ENCODE measurements around the gene KIF1B.
"Not testable (repeated sequence)": the region's sequence is repeated elsewhere in the genome, so short reads cannot be mapped to it uniquely, and the experiment has no call there.

KIF1B gene

DNA sequence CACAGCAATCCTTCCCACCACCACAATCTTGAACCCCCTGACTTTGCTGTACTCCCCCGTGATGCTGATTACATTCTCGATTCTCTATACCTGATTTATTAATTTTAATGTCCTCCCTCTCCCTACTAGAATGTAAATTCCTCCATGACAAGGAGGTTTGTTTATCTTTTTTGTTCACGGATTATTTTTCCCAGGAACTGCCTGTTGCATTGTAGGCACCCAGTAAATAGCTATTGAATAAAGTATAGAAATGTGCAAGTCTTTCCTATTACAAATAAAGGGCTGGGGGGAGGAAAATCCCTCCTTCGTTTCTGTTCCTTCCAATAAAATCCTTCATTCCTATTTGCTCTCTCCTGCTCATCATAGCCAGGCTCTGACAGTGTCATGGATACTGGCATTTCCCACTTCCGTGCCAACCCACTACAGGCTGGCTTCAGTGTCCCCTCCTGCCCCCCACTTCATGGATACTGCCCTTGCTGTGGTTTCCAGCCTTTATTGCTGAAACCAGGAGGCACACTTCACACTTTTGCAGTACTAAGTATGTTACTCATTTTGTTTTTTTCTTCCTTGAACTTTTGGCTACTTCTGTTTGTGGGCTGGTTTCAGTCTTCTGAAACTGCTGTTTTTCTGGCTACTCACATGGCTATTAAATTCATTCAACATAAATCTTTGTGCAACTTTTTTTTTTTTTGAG lies 7.5 kb downstream of the KIF1B start:
- peak overlapping the region; percentile 38 for H3K4me3 ChIP-seq (ENCODE audit: low read length)
- no peaks in the 10 kb centered on the region for H3K9me3 ChIP-seq (ENCODE audit: control insufficient read depth, low read length)
- no peaks in the 10 kb centered on the region for H3K27me3 ChIP-seq (replicated peaks; ENCODE audit: control insufficient read depth, insufficient read depth, low read length)
- H3K4me1 ChIP-seq (ENCODE audit: control insufficient read depth, insufficient read depth, low read length) = peaks cover 48% of the 10 kb centered on the region
- H3K36me3 ChIP-seq (ENCODE audit: control insufficient read depth, insufficient read depth, low read length, severe bottlenecking) = no peaks in the 10 kb centered on the region
- H3K9ac ChIP-seq (ENCODE audit: low read length) = peak overlapping the region; percentile 2
- DNase-seq (ENCODE audit: low read depth) = peak; percentile 11

DNA sequence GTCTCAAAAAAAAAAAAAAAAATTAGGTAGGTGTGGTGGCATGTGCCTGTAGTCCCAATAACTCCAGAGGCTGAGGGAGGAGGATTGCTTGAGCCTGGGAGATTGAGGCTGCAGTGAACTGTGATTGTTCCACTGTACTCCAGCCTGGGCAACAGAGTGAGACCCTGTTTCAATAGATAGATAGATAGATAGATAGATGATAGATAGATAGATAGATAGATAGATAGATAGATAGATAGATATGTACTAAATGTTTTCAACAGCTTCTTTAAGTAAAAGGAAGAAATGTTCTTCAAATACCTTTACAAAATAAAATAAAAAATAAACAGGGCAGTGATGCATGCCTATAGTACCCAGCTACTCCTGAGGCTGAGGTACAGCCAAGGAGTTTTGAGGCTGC lies 9.8 kb downstream of the KIF1B start:
- peaks cover 36% of the 10 kb centered on the region for H3K4me1 ChIP-seq (ENCODE audit: control insufficient read depth, insufficient read depth, low read length)
- no peaks in the 10 kb centered on the region for H3K27me3 ChIP-seq (replicated peaks; ENCODE audit: control insufficient read depth, insufficient read depth, low read length)
- DNase-seq (ENCODE audit: low read depth) = no peak
- H3K9ac ChIP-seq (ENCODE audit: low read length) = no peak overlapping the region
- H3K36me3 ChIP-seq (ENCODE audit: control insufficient read depth, insufficient read depth, low read length, severe bottlenecking) = no peaks in the 10 kb centered on the region
- no peaks in the 10 kb centered on the region for H3K9me3 ChIP-seq (ENCODE audit: control insufficient read depth, low read length)
- no peak overlapping the region for H3K4me3 ChIP-seq (ENCODE audit: low read length)

- H3K9me3 ChIP-seq (ENCODE audit: control insufficient read depth, low read length); H3K36me3 ChIP-seq (ENCODE audit: control insufficient read depth, insufficient read depth, low read length, severe bottlenecking); H3K4me3 ChIP-seq (ENCODE audit: low read length); H3K27me3 ChIP-seq (replicated peaks; ENCODE audit: control insufficient read depth, insufficient read depth, low read length); DNase-seq (ENCODE audit: low read depth); H3K9ac ChIP-seq (ENCODE audit: low read length): not testable (repeated sequence)
- peaks cover 36% of the 10 kb centered on the region for H3K4me1 ChIP-seq (ENCODE audit: control insufficient read depth, insufficient read depth, low read length)
Observed at GRCh38 chr1:10220657-10221056, 10.3 kb downstream of the KIF1B start.

DNA sequence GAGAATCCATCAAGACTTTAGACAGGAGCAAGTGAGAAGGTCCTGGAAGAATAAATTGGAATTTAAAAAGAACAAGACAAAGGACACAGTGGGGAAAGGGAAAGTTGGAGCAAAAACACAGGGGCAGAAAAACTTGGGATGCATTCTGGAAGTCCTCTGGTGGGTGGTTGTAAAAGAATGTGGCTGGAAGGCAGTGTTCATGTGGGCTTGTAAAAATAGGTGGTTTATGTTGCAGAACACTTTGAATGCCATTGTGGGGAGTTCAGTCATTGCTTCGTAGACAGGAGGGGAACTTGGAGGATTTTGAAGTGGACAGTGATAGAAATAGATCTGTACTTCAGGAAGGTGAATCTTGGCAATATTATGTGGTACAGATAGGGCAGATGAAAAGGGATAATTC lies 15.2 kb downstream of the KIF1B start:
- H3K4me1 ChIP-seq (ENCODE audit: control insufficient read depth, insufficient read depth, low read length) = peaks cover 11% of the 10 kb centered on the region
- no peak overlapping the region for H3K9ac ChIP-seq (ENCODE audit: low read length)
- H3K36me3 ChIP-seq (ENCODE audit: control insufficient read depth, insufficient read depth, low read length, severe bottlenecking) = no peaks in the 10 kb centered on the region
- no peaks in the 10 kb centered on the region for H3K27me3 ChIP-seq (replicated peaks; ENCODE audit: control insufficient read depth, insufficient read depth, low read length)
- no peak overlapping the region for H3K4me3 ChIP-seq (ENCODE audit: low read length)
- peak; percentile 18 for DNase-seq (ENCODE audit: low read depth)
- no peaks in the 10 kb centered on the region for H3K9me3 ChIP-seq (ENCODE audit: control insufficient read depth, low read length)

DNA sequence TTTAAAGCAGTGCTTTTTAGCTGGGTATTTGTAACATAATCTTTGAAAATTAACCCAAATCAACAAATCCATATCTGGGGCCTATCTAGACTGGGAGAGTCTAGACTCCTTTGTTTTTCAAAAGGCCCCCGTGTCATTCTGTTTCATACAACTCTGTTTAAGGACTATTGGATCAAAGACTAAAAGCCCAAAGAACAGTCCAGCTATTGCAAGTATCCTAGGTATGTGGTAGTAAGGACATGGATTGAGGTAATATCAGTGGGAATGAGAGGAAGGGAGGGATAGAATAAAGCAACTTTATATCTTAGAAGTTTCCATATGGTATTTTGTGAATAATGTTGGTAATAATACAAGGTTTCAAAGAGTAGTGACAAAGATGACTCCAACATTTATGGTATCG lies 18.2 kb downstream of the KIF1B start:
- Histone ChIP-seq H3K4me3 (ENCODE audit: low read length) (no peak overlapping the region), H3K36me3 (ENCODE audit: control insufficient read depth, insufficient read depth, low read length, severe bottlenecking) (no peaks in the 10 kb centered on the region), H3K9ac (ENCODE audit: low read length) (no peak overlapping the region), H3K27me3 (replicated peaks; ENCODE audit: control insufficient read depth, insufficient read depth, low read length) (no peaks in the 10 kb centered on the region), H3K9me3 (ENCODE audit: control insufficient read depth, low read length) (no peaks in the 10 kb centered on the region), H3K4me1 (ENCODE audit: control insufficient read depth, insufficient read depth, low read length) (peaks cover 14% of the 10 kb centered on the region)
- no peak for DNase-seq (ENCODE audit: low read depth)

- H3K36me3 ChIP-seq (ENCODE audit: control insufficient read depth, insufficient read depth, low read length, severe bottlenecking) = no peaks in the 10 kb centered on the region
- DNase-seq (ENCODE audit: low read depth) = no peak
- H3K9ac ChIP-seq (ENCODE audit: low read length) = no peak overlapping the region
- no peaks in the 10 kb centered on the region for H3K27me3 ChIP-seq (replicated peaks; ENCODE audit: control insufficient read depth, insufficient read depth, low read length)
- H3K4me3 ChIP-seq (ENCODE audit: low read length) = no peak overlapping the region
- H3K9me3 ChIP-seq (ENCODE audit: control insufficient read depth, low read length) = no peaks in the 10 kb centered on the region
- H3K4me1 ChIP-seq (ENCODE audit: control insufficient read depth, insufficient read depth, low read length) = peaks cover 14% of the 10 kb centered on the region
Observed at GRCh38 chr1:10229903-10230302, 19.5 kb downstream of the KIF1B start.

GRCh38 chr1:10232163-10232562 lies 21.8 kb downstream of the KIF1B start:
- peak; percentile 49 for DNase-seq (ENCODE audit: low read depth)
- H3K27me3 ChIP-seq (replicated peaks; ENCODE audit: control insufficient read depth, insufficient read depth, low read length) = no peaks in the 10 kb centered on the region
- peak overlapping the region; percentile 7 for H3K4me3 ChIP-seq (ENCODE audit: low read length)
- H3K9me3 ChIP-seq (ENCODE audit: control insufficient read depth, low read length) = no peaks in the 10 kb centered on the region
- no peak overlapping the region for H3K9ac ChIP-seq (ENCODE audit: low read length)
- peaks cover 23% of the 10 kb centered on the region for H3K4me1 ChIP-seq (ENCODE audit: control insufficient read depth, insufficient read depth, low read length)
- H3K36me3 ChIP-seq (ENCODE audit: control insufficient read depth, insufficient read depth, low read length, severe bottlenecking) = peaks cover 8% of the 10 kb centered on the region

DNA sequence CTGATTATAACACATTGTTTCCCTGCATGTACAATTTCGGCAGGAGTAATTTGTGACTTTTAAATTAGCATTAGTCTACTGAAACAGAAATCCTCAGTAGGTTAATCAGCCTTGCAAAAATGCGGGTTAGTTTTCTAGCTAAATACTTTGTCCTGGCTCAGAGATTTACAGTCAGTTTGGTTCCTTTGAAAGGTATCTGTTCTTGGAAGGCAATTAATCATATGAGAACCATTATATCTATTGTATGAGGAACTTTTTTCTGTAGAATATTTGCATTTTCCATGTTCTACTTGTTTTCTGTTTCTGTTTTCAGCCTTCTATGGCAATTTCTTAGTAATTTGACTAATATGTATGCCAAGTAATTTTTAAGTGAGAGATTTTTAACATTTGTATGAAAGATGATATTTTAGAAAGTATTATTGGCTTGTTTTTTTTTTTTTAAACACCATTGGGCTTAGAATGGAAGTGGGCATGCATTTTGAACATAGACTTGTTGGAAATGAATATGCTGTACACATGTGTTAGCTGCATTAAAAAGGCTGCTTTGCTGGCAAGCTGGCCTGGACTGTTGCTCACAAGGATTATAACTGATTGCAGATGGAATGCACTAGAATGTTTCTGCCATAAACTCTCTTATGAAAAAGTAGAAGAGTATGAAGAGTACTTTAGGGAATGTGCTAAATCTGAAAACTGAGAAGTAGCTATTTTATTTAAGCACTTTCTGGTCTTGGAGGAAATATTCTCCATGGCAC lies 26.2 kb downstream of the KIF1B start:
- H3K9ac ChIP-seq (ENCODE audit: low read length) = no peak overlapping the region
- peaks cover 8% of the 10 kb centered on the region for H3K36me3 ChIP-seq (ENCODE audit: control insufficient read depth, insufficient read depth, low read length, severe bottlenecking)
- no peaks in the 10 kb centered on the region for H3K27me3 ChIP-seq (replicated peaks; ENCODE audit: control insufficient read depth, insufficient read depth, low read length)

GRCh38 chr1:10237157-10237539 lies 26.8 kb downstream of the KIF1B start:
- H3K36me3 ChIP-seq (ENCODE audit: control insufficient read depth, insufficient read depth, low read length, severe bottlenecking) = peaks cover 8% of the 10 kb centered on the region
- peak overlapping the region; percentile 24 for H3K4me3 ChIP-seq (ENCODE audit: low read length)
- peaks cover 25% of the 10 kb centered on the region for H3K4me1 ChIP-seq (ENCODE audit: control insufficient read depth, insufficient read depth, low read length)
- H3K9me3 ChIP-seq (ENCODE audit: control insufficient read depth, low read length) = no peaks in the 10 kb centered on the region
- H3K9ac ChIP-seq (ENCODE audit: low read length) = no peak overlapping the region
- no peaks in the 10 kb centered on the region for H3K27me3 ChIP-seq (replicated peaks; ENCODE audit: control insufficient read depth, insufficient read depth, low read length)
- DNase-seq (ENCODE audit: low read depth) = no peak

More for the DNA sequence above, 26.2 kb downstream of the KIF1B start:
- DNase-seq (ENCODE audit: low read depth) = peak; percentile 80
- peaks cover 28% of the 10 kb centered on the region for H3K4me1 ChIP-seq (ENCODE audit: control insufficient read depth, insufficient read depth, low read length)
- no peaks in the 10 kb centered on the region for H3K9me3 ChIP-seq (ENCODE audit: control insufficient read depth, low read length)
- no peak overlapping the region for H3K4me3 ChIP-seq (ENCODE audit: low read length)

GRCh38 chr1:10242135-10242534 lies 31.8 kb downstream of the KIF1B start:
- H3K36me3 ChIP-seq (ENCODE audit: control insufficient read depth, insufficient read depth, low read length, severe bottlenecking) = no peaks in the 10 kb centered on the region
- H3K9me3 ChIP-seq (ENCODE audit: control insufficient read depth, low read length) = no peaks in the 10 kb centered on the region
- no peak overlapping the region for H3K9ac ChIP-seq (ENCODE audit: low read length)
- peaks cover 8% of the 10 kb centered on the region for H3K4me1 ChIP-seq (ENCODE audit: control insufficient read depth, insufficient read depth, low read length)
- no peaks in the 10 kb centered on the region for H3K27me3 ChIP-seq (replicated peaks; ENCODE audit: control insufficient read depth, insufficient read depth, low read length)
- H3K4me3 ChIP-seq (ENCODE audit: low read length) = no peak overlapping the region
- no peak for DNase-seq (ENCODE audit: low read depth)

DNA sequence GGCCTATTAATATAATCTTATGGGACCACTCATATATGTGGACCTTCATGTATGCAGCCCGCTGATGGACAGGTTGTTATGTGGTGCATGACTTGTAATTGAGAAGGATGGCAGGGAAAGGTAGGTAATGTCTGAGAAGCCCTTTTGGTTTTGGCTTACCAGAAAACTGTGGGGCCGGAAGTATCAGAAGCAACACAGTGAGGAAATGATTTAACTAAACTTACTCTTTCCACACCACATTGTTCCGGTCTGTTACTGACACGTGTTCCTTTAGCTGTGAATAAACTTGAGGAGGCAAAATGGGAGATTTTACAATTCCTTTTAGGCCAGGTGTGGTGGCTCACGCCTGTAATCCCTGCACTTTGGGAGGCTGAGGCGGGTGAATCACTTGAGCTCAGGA lies 32.4 kb downstream of the KIF1B start:
- no peaks in the 10 kb centered on the region for H3K9me3 ChIP-seq (ENCODE audit: control insufficient read depth, low read length)
- no peak for DNase-seq (ENCODE audit: low read depth)
- no peak overlapping the region for H3K9ac ChIP-seq (ENCODE audit: low read length)
- H3K27me3 ChIP-seq (replicated peaks; ENCODE audit: control insufficient read depth, insufficient read depth, low read length) = no peaks in the 10 kb centered on the region
- H3K4me3 ChIP-seq (ENCODE audit: low read length) = no peak overlapping the region
- peaks cover under 1% of the 10 kb centered on the region for H3K4me1 ChIP-seq (ENCODE audit: control insufficient read depth, insufficient read depth, low read length)
- H3K36me3 ChIP-seq (ENCODE audit: control insufficient read depth, insufficient read depth, low read length, severe bottlenecking) = no peaks in the 10 kb centered on the region
